GM23248 (cell line): ENCODE results near the gene COX20. TPM values are rescaled to one million over a fixed set of nuclear protein-coding genes. Genes with fewer than 3 reads are reported as not detected.

ENCODE experiments used
- DNase-seq: peaks from one replicate; pipeline ENCODE4 v3.0.0-alpha.2; 2015
- H2AFZ ChIP-seq: fragments of 200-600 bp; sonication (generic); 2 replicates; pipeline ENCODE4 v1.6.1; 2016; ENCODE audit warnings: antibody characterized with exemption
- H3F3A ChIP-seq: fragments of 200-600 bp; sonication (generic); 2 replicates; pipeline ENCODE4 v1.6.1; 2016; ENCODE audit warnings: mild to moderate bottlenecking, antibody characterized with exemption, mixed run types; ENCODE audit not compliant: insufficient read depth
- H3K27ac ChIP-seq: fragments of 200-600 bp; sonication (generic); 2 replicates; pipeline ENCODE4 v1.5.1; 2016; ENCODE audit warnings: mild to moderate bottlenecking
- H3K27me3 ChIP-seq: fragments of 200-600 bp; sonication (generic); replicated peaks from 2 replicates; pipeline ENCODE4 v1.6.1; 2016; ENCODE audit warnings: mild to moderate bottlenecking; ENCODE audit not compliant: insufficient read depth
- H3K36me3 ChIP-seq: fragments of 200-600 bp; sonication (generic); 2 replicates; pipeline ENCODE4 v1.6.1; 2016; ENCODE audit warnings: low read depth, mild to moderate bottlenecking
- H3K4me1 ChIP-seq: fragments of 200-600 bp; sonication (generic); 2 replicates; pipeline ENCODE4 v1.6.1; 2016; ENCODE audit warnings: mild to moderate bottlenecking; ENCODE audit not compliant: insufficient read depth
- H3K4me2 ChIP-seq: fragments of 200-600 bp; sonication (generic); one replicate; pipeline ENCODE4 v1.6.1; 2016; ENCODE audit warnings: mild to moderate bottlenecking; ENCODE audit not compliant: unreplicated experiment
- H3K4me3 ChIP-seq: fragments of 200-600 bp; sonication (generic); 2 replicates; pipeline ENCODE4 v1.5.1; 2016; ENCODE audit warnings: mild to moderate bottlenecking
- H3K79me2 ChIP-seq: fragments of 200-600 bp; sonication (generic); 2 replicates; pipeline ENCODE4 v1.6.1; 2016; ENCODE audit warnings: mild to moderate bottlenecking; ENCODE audit not compliant: insufficient read depth
- H3K9ac ChIP-seq: fragments of 200-600 bp; sonication (generic); 2 replicates; pipeline ENCODE4 v1.6.1; 2016; ENCODE audit warnings: mild to moderate bottlenecking
- H3K9me2 ChIP-seq: fragments of 200-600 bp; sonication (generic); 2 replicates; pipeline ENCODE4 v1.6.1; 2016; ENCODE audit warnings: mixed run types, mild to moderate bottlenecking, moderate library complexity; ENCODE audit not compliant: insufficient read depth
- H3K9me3 ChIP-seq: fragments of 200-600 bp; sonication (generic); one replicate; pipeline ENCODE4 v1.6.1; 2017; ENCODE audit warnings: low read depth
- H4K20me1 ChIP-seq: fragments of 200-600 bp; sonication (generic); 2 replicates; pipeline ENCODE4 v1.6.0; 2016; ENCODE audit not compliant: insufficient read depth
- EZH2 ChIP-seq: fragments of 200-600 bp; sonication (generic); IDR thresholded peaks from 2 replicates; pipeline ENCODE4 v1.6.1; 2018; ENCODE audit warnings: antibody characterized with exemption, mild to moderate bottlenecking; ENCODE audit not compliant: insufficient read depth, poor library complexity, severe bottlenecking
- EZH2phosphoT487 ChIP-seq: fragments of 200-600 bp; sonication (generic); IDR thresholded peaks from 2 replicates; pipeline ENCODE4 v1.6.1; 2018; ENCODE audit warnings: antibody characterized with exemption, moderate library complexity, mild to moderate bottlenecking, low read depth; ENCODE audit not compliant: insufficient read depth
- WGBS, 2 experiments: methylation state at CpG; one replicate each; pipeline ENCODE4 v1.1.6; 2015 to 2017; ENCODE audit warnings: low lambda C conversion rate in 2 of 2, low coverage in 1 of 2; ENCODE audit errors: missing lambda C conversion rate in 2 of 2; 5-methylcytosine and 5-hydroxymethylcytosine counted together
- in situ Hi-C: fragments of 300-500 bp; cut with MboI; formaldehyde crosslinking; loops from 2 replicates; pipeline ENCODE4 v1.15.0; 2020
- polyA plus RNA-seq: library from polyadenylated mRNA; unstranded; fragments of >200 nt; fragmentation: Nextera tagmentation; extraction: Ambion mirVana; gene quantifications from 2 replicates; pipeline ENCODE4 v1.2.1, GENCODE V29; 2016
- total RNA-seq: library from RNA; depleted of rRNA; stranded (reverse); fragments of >200 nt; shearing (Covaris generic); gene quantifications from 2 replicates; pipeline ENCODE4 v1.2.3, GENCODE V29; 2014

Gene COX20
- total and polyA plus RNA-seq, 2 experiments from 2014 or later, result 21.9 to 86.5 TPM

DNA sequence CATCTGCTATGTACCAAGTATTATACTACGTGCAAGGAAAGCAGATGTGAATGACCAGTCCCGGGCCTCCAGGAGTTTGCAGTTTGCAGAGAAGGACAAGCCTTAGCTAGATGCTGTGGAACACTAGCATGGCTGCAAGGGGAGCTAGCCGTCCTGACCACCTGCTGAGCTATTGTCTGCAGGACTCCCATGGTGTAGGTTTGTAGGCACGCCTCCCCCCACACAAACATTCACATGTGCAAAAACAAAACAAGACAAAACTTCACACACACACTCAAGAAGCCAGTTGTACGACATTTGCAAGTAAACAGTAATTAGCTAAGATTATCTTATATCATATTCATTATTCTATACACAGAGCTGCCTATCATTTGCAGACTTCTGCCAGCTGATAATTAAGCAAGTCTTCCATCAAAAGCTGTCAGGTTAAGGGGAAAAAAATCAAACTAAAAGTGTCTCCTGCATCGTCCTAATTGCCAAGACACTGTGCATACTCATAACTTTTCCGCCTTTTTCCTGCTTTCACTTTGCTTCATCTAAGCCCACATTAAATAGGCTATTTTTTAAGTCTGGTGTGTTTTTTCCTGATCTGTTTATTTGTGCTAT lies 39.6 kb downstream of the COX20 start:
- in situ Hi-C loops, result loop anchor here (25.0 kb wide), 1 partner anchor 162 kb away; no protein-coding TSS in a partner anchor
- no peaks in the 10 kb centered on the region for H3K27me3 ChIP-seq
- no peak for DNase-seq
- no peaks in the 10 kb centered on the region for H3K9me3 ChIP-seq
- H3K27ac ChIP-seq, result no peak overlapping the region
- H3K4me2 ChIP-seq, result no peak overlapping the region
- no peaks in the 10 kb centered on the region for H3F3A ChIP-seq
- H3K9ac ChIP-seq, result no peak overlapping the region
- no peaks in the 10 kb centered on the region for H3K79me2 ChIP-seq
- no peaks in the 10 kb centered on the region for H3K4me1 ChIP-seq
- no peaks in the 10 kb centered on the region for H3K9me2 ChIP-seq
- H2AFZ ChIP-seq, result peak overlapping the region; percentile 34; the same call in 1 of the 2 replicates
- no peaks in the 10 kb centered on the region for H4K20me1 ChIP-seq
- no peak overlapping the region for H3K4me3 ChIP-seq
- 36 to 42% methylated on average over 7 of the region's 7 CpGs for whole genome bisulfite sequencing, 2 experiments
- H3K36me3 ChIP-seq, result no peaks in the 10 kb centered on the region
- TF ChIP-seq EZH2phosphoT487 (no peak), EZH2 (no peak)

DNA sequence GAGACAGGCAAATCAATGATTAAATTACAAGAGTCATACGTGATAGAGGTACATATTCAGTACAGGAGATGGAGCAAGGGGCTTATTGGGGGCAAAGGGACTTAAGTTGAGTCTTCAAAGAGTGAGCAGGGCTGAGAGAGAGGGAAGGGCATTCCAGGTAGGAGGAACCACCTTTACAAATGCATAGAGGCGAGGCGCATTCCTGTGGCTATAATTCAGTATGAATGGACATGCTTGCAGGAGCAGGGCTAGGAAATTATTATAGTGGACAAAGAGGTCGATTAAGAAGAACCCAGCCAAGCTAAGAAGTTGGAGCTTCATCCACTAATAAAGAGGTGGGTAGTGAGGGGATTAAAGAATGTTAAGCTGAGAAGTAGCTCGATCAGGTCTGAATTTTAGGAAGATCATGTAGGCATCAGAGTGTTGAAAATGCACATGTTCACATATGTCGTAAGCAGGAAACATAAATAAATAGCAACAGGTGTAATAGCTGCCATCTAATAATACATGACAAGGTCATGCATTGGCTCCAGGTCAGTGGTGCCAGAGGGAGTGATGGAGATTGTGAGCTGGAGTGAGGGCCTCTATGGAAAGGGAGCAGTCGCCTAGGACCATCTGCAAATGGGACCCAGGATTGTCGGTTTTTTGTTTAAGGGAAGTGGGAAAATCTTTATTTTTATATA lies 40.9 kb downstream of the COX20 start:
- DNase-seq, result no peak
- Histone ChIP-seq H3K4me1 (no peaks in the 10 kb centered on the region), H2AFZ (no peak overlapping the region), H3K36me3 (no peaks in the 10 kb centered on the region), H4K20me1 (no peaks in the 10 kb centered on the region), H3K9me2 (no peaks in the 10 kb centered on the region), H3K9me3 (no peaks in the 10 kb centered on the region), H3F3A (no peaks in the 10 kb centered on the region), H3K79me2 (no peaks in the 10 kb centered on the region), H3K4me2 (no peak overlapping the region), H3K9ac (no peak overlapping the region), H3K27ac (no peak overlapping the region), H3K4me3 (no peak overlapping the region), H3K27me3 (no peaks in the 10 kb centered on the region)
- in situ Hi-C loops, result no loop called here
- TF ChIP-seq EZH2, result no peak
- no peak for TF ChIP-seq EZH2phosphoT487
- WGBS, 2 experiments, result 70 to 72% methylated on average over 8 of the region's 8 CpGs

DNA sequence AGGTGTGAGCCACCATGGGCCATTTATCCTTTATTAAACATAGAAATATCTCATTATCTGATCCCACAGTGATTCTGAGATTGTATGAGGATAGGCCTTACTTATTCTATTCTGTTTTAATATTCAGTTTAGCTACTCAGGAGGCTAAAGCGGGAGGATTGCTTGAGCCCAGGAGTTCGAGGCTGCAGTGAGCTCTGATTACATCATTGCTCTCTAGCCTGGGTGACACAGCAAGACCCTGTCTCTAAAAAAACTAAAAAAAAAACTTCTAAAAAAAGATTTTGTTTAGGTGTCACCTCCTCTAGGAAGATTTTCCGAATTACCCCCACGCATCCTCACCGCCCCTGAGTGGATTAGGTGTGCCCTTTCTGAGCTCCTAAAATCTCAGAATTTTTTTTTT lies 43.2 kb downstream of the COX20 start:
- Histone ChIP-seq H3K27me3 (no peaks in the 10 kb centered on the region), H2AFZ (no peak overlapping the region), H3F3A (no peaks in the 10 kb centered on the region), H3K4me2 (no peak overlapping the region), H3K4me1 (no peaks in the 10 kb centered on the region), H3K79me2 (no peaks in the 10 kb centered on the region), H3K9me2 (no peaks in the 10 kb centered on the region), H4K20me1 (no peaks in the 10 kb centered on the region), H3K27ac (no peak overlapping the region), H3K36me3 (no peaks in the 10 kb centered on the region), H3K9me3 (no peaks in the 10 kb centered on the region), H3K9ac (no peak overlapping the region), H3K4me3 (no peak overlapping the region)
- no peak for TF ChIP-seq EZH2phosphoT487
- TF ChIP-seq EZH2, result no peak
- DNase-seq, result no peak
- in situ Hi-C loops, result no loop called here
- WGBS, 2 experiments, result 68 to 69% methylated on average over 5 of the region's 5 CpGs

DNA sequence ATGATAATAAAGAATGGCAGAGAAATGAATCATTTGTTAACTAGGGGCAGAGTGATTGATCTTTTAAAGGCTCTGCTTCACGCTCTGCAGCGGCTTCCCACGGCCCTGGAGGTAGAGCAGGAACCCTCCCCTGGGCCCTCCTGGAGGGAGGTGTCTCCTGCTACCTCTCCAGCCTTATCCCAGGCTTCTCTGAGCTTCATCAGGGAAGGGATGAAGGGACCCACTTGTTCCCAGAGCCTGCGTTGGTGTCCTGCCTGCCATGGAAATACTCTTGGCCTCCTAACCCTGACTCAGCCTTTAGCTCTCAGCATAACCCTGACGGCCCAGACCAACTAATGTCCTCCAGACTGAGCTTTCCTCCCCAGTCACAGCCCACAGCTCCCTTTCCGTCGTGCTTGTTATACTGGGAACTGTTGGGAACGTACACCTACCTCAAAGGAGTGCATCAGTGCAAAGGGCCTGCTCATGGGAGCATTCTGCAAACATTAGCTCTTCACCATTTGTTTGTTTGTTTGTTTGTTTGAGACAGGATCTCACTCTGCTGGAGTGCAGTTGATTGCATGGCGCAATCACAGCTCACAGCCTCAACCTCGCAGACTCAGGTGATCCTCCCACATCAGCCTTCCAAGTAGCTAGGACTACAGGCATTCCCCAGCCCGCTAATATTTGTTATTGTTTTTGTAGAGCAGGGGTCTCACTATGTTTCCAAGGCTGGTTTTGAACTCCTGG lies 46.3 kb downstream of the COX20 start:
- DNase-seq, result no peak
- Histone ChIP-seq H3K9me3 (no peaks in the 10 kb centered on the region), H3K36me3 (no peaks in the 10 kb centered on the region), H3K79me2 (no peaks in the 10 kb centered on the region), H2AFZ (no peak overlapping the region), H4K20me1 (no peaks in the 10 kb centered on the region), H3K4me1 (no peaks in the 10 kb centered on the region), H3K9me2 (no peaks in the 10 kb centered on the region), H3K4me3 (no peak overlapping the region), H3K9ac (no peak overlapping the region), H3F3A (no peaks in the 10 kb centered on the region), H3K27ac (no peak overlapping the region), H3K4me2 (no peak overlapping the region), H3K27me3 (no peaks in the 10 kb centered on the region)
- no peak for TF ChIP-seq EZH2phosphoT487
- TF ChIP-seq EZH2, result no peak
- in situ Hi-C loops, result no loop called here
- 52 to 61% methylated on average over 11 of the region's 11 CpGs for WGBS, 2 experiments
